B cell (primary cell): Measurements from ENCODE around the gene SUPT5H. TPM values are rescaled to one million over a fixed set of nuclear protein-coding genes. Genes with fewer than 3 reads are reported as not detected.

Source experiments
- ATAC-seq: fragments of 200-7000 bp; cut with Tn5 transposase; one replicate; pipeline ENCODE4 v1.10.0; 2021; ENCODE audit warnings: low read depth, mild to moderate bottlenecking, moderate number of reproducible peaks, moderate library complexity
- CTCF ChIA-PET: fragments of 350-600 bp; sonication (Branson Sonifier 250); formaldehyde crosslinking; loops from one replicate; lab custom pipeline; 2021; ENCODE audit warnings: antibody characterized with exemption, inconsistent platforms; lab: Charles Lee
- POLR2A ChIA-PET: fragments of 350-600 bp; sonication (Branson Sonifier 250); formaldehyde crosslinking; loops from one replicate; lab custom pipeline; 2021; ENCODE audit warnings: antibody characterized with exemption; lab: Charles Lee
- DNase-seq: peaks from one replicate; pipeline ENCODE4 v3.0.0; 2013
- H2AFZ ChIP-seq: 2 replicates; pipeline ENCODE4 v1.6.1; 2012; ENCODE audit warnings: mild to moderate bottlenecking, low read depth, low read length; ENCODE audit not compliant: insufficient read depth, poor library complexity, severe bottlenecking
- H3K27ac ChIP-seq, 2 donors: 1 replicate in 1 of 2; 2 replicates in 1 of 2; pipeline ENCODE4 v1.5.1; 2012 to 2013; ENCODE audit warnings: low read length in 2 of 2, mild to moderate bottlenecking in 2 of 2, moderate library complexity in 1 of 2
- H3K27me3 ChIP-seq, 4 experiments: fragments of 200-600 bp in 1 of 4; sonication (generic) in 1 of 4; replicated peaks in 1 of 4; 1 replicate in 2 of 4; 2 replicates in 2 of 4; pipeline versions ENCODE4 v1.6.1 to v1.7.0; 2013 to 2016; ENCODE audit warnings: low read length in 3 of 4, mild to moderate bottlenecking in 2 of 4, mixed read lengths in 1 of 4, moderate library complexity in 1 of 4; ENCODE audit not compliant: insufficient read depth in 4 of 4, control insufficient read depth in 3 of 4; ENCODE audit errors: control extremely low read depth in 1 of 4
- H3K36me3 ChIP-seq, 2 experiments: replicated peaks in 1 of 2; 1 replicate in 1 of 2; 2 replicates in 1 of 2; pipeline versions ENCODE4 v1.6.1 to v1.7.1; 2013; ENCODE audit warnings: low read length in 1 of 2; ENCODE audit not compliant: insufficient read depth in 2 of 2, control insufficient read depth in 1 of 2; ENCODE audit errors: control extremely low read depth in 1 of 2, extremely low read depth in 1 of 2
- H3K4me1 ChIP-seq, 2 donors: fragments of 200-600 bp in 1 of 2; sonication (generic) in 1 of 2; 1 replicate in 1 of 2; 2 replicates in 1 of 2; pipeline versions ENCODE4 v1.5.1 to v1.6.1; 2013 to 2017; ENCODE audit warnings: low read length in 2 of 2; ENCODE audit not compliant: control insufficient read depth in 2 of 2, insufficient read depth in 2 of 2
- H3K4me2 ChIP-seq: replicated peaks from 2 replicates; pipeline ENCODE3; 2012; ENCODE audit warnings: mild to moderate bottlenecking, low read depth, low read length; ENCODE audit not compliant: poor library complexity, severe bottlenecking
- H3K4me3 ChIP-seq, 5 experiments: fragments of 200-600 bp in 1 of 5; sonication (generic) in 1 of 5; 1 replicate in 3 of 5; 2 replicates in 2 of 5; pipeline versions ENCODE4 v1.5.1 to v1.7.0; 2011 to 2016; ENCODE audit warnings: low read length in 4 of 5, mild to moderate bottlenecking in 4 of 5, low read depth in 2 of 5, control low read depth in 1 of 5, moderate library complexity in 1 of 5; ENCODE audit not compliant: insufficient read depth in 1 of 5; ENCODE audit errors: control extremely low read depth in 1 of 5, extremely low read depth in 1 of 5
- H3K79me2 ChIP-seq: fragments of 200-600 bp; sonication (generic); one replicate; pipeline ENCODE4 v1.6.0; 2016; ENCODE audit warnings: low read length; ENCODE audit not compliant: control insufficient read depth, insufficient read depth
- H3K9ac ChIP-seq: fragments of 200-600 bp; sonication (generic); 2 replicates; pipeline ENCODE4 v1.6.1; 2017; ENCODE audit warnings: mild to moderate bottlenecking, low read length, moderate library complexity
- H3K9me3 ChIP-seq, 3 donors: one replicate each; pipeline versions ENCODE4 v1.6.1 to v1.7.1; 2013; ENCODE audit warnings: low read length in 2 of 3; ENCODE audit not compliant: control insufficient read depth in 2 of 3, insufficient read depth in 1 of 3; ENCODE audit errors: control extremely low read depth in 1 of 3
- H4K20me1 ChIP-seq: 2 replicates; pipeline ENCODE4 v1.6.0; 2012; ENCODE audit warnings: mild to moderate bottlenecking, low read length; ENCODE audit not compliant: insufficient read depth, control insufficient read depth, poor library complexity, severe bottlenecking
- H3K27ac Mint-ChIP-seq: one replicate; pipeline ENCODE4 v1.8.0; 2021; ENCODE audit warnings: mixed read lengths
- H3K27me3 Mint-ChIP-seq: one replicate; pipeline ENCODE4 v1.8.0; 2021; ENCODE audit warnings: mixed read lengths
- H3K4me1 Mint-ChIP-seq: one replicate; pipeline ENCODE4 v1.8.0; 2021; ENCODE audit warnings: mixed read lengths
- H3K4me3 Mint-ChIP-seq: one replicate; pipeline ENCODE4 v1.8.0; 2021; ENCODE audit warnings: mixed read lengths
- H3K9me3 Mint-ChIP-seq: one replicate; pipeline ENCODE4 v1.8.0; 2022; ENCODE audit warnings: mixed read lengths; ENCODE audit not compliant: insufficient read depth
- EZH2 ChIP-seq: IDR thresholded peaks from 2 replicates; pipeline ENCODE4 v1.6.1; 2012; ENCODE audit warnings: borderline replicate concordance, low read depth, mild to moderate bottlenecking, moderate library complexity, low read length; ENCODE audit not compliant: insufficient read depth, poor library complexity, severe bottlenecking
- WGBS: methylation state at CpG from one replicate; pipeline ENCODE4 v1.1.5; 2013; ENCODE audit warnings: missing lambda C conversion rate; ENCODE audit not compliant: insufficient coverage; 5-methylcytosine and 5-hydroxymethylcytosine counted together
- intact Hi-C: fragments of 100-400 bp; cut with micrococcal nuclease; formaldehyde crosslinking; loops from one replicate; pipeline ENCODE4 v1.10.0; 2022
- polyA plus RNA-seq: library from polyadenylated mRNA; depleted of rRNA; stranded (reverse); fragments of >200 nt; gene quantifications from 2 replicates; pipeline ENCODE4 v1.2.3, GENCODE V29; 2012
- total RNA-seq, 2 donors: library from RNA; stranded (reverse); fragments of 120-200 nt in 1 of 2; gene quantifications; 1 replicate in 1 of 2; 2 replicates in 1 of 2; pipeline versions ENCODE4 v1.2.3 to v1.2.4, GENCODE V29; 2013 to 2022
- TF ChIP-seq, protein P1 (sequence below): fragments of 200-600 bp; IDR thresholded peaks from one replicate; pipeline ENCODE4 v1.8.0; 2022; ENCODE audit warnings: antibody characterized with exemption, mild to moderate bottlenecking

Gene SUPT5H
- total and polyA plus RNA-seq, 2 donors (not counting 1 experiment from before 2014, with no cell fraction given) = 119 to 203 TPM

DNA sequence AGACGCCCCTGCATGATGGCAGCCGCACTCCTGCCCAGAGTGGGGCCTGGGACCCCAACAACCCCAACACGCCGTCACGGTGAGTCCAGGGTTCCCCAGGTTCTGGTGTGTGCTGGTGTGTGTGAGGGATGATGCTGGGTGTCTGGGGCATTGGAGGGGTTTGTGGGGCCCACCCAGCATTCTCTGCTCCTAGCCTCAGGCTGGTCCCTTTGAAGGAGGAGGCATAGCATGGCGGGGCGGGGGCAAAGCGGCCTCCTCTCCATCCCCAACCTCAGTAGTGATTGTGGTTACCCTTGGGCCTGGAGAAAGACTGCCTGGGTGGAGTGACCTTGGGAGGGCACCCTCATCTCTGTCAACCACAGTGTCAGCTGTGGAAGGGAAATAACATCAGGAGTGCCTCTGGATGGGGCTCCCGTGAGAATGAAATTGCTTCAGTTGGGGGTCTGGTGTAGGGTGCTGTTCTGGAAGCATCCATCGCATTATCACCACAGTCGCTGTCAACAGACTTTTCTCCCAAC, 28.1 kb downstream of the SUPT5H start:
- ChIA-PET CTCF (interaction anchor here (0.6 to 3.9 kb wide), 22 partner anchors 9 to 673 kb away, joined by 3 to 40 read pairs (median 4); partner anchors contain the start of genes DLL3, EID2B, RPS16 and SELENOV), POLR2A (no interaction called here)
- no peak overlapping the region for H3K9ac ChIP-seq
- DNase-seq (no peak), ATAC-seq (no peak)
- H4K20me1 ChIP-seq = peaks cover 39% of the 10 kb centered on the region
- Mint-ChIP-seq H3K9me3 (no peaks in the 10 kb centered on the region), H3K4me1 (peaks cover 1% of the 10 kb centered on the region), H3K27me3 (no peaks in the 10 kb centered on the region), H3K4me3 (no peak overlapping the region), H3K27ac (no peak overlapping the region)
- peaks cover 6 to 72% of the 10 kb centered on the region in 2 experiments for H3K36me3 ChIP-seq
- H3K4me3 ChIP-seq = no peak overlapping the region
- H3K27me3 ChIP-seq = no peaks in the 10 kb centered on the region
- no peaks in the 10 kb centered on the region for H3K9me3 ChIP-seq
- H3K4me1 ChIP-seq = no peaks in the 10 kb centered on the region
- no peak overlapping the region for H3K4me2 ChIP-seq
- TF ChIP-seq, protein P1, sequence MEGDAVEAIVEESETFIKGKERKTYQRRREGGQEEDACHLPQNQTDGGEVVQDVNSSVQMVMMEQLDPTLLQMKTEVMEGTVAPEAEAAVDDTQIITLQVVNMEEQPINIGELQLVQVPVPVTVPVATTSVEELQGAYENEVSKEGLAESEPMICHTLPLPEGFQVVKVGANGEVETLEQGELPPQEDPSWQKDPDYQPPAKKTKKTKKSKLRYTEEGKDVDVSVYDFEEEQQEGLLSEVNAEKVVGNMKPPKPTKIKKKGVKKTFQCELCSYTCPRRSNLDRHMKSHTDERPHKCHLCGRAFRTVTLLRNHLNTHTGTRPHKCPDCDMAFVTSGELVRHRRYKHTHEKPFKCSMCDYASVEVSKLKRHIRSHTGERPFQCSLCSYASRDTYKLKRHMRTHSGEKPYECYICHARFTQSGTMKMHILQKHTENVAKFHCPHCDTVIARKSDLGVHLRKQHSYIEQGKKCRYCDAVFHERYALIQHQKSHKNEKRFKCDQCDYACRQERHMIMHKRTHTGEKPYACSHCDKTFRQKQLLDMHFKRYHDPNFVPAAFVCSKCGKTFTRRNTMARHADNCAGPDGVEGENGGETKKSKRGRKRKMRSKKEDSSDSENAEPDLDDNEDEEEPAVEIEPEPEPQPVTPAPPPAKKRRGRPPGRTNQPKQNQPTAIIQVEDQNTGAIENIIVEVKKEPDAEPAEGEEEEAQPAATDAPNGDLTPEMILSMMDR = no peak
- no peak for TF ChIP-seq EZH2
- intact Hi-C loops = no loop called here
- peaks cover 6% of the 10 kb centered on the region for H3K79me2 ChIP-seq
- H3K27ac ChIP-seq = no peak overlapping the region
- WGBS = no CpG with 5 or more reads among the region's 11 CpGs
- no peak overlapping the region for H2AFZ ChIP-seq

DNA sequence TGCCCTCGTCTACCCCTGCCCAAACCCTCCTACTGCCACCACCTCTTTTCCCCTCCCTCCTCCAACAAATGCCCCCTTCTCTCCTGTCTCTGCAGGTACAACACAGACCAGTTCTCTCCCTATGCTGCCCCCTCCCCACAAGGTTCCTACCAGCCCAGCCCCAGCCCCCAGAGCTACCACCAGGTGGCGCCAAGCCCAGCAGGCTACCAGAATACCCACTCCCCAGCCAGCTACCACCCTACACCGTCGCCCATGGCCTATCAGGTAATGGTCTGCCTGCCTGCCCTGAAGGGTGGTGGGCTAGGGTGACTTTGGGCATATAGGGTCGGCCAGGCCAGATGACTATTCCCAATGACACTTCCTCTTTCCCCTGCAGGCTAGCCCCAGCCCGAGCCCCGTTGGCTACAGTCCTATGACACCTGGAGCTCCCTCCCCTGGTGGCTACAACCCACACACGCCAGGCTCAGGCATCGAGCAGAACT, 28.8 kb downstream of the SUPT5H start:
- Histone ChIP-seq H3K9ac (no peak overlapping the region), H2AFZ (no peak overlapping the region), H3K79me2 (peaks cover 6% of the 10 kb centered on the region), H3K36me3 (peaks cover 6 to 65% of the 10 kb centered on the region in 2 experiments), H3K27me3 (no peaks in the 10 kb centered on the region), H3K4me1 (no peaks in the 10 kb centered on the region), H3K4me2 (no peak overlapping the region), H3K4me3 (no peak overlapping the region), H3K27ac (no peak overlapping the region), H4K20me1 (peaks cover 38% of the 10 kb centered on the region), H3K9me3 (no peaks in the 10 kb centered on the region)
- intact Hi-C loops = loop anchor here (1.0 kb wide), 1 partner anchor 58 kb away; the partner anchor contains the start of gene EID2B
- H3K4me3 Mint-ChIP-seq = no peak overlapping the region
- ATAC-seq = peak; percentile 87
- no peak overlapping the region for H3K27ac Mint-ChIP-seq
- ChIA-PET POLR2A (interaction anchor here (0.7 kb wide), 1 partner anchor 83 kb away, joined by 3 read pairs; the partner anchor contains the start of gene MED29), CTCF (interaction anchor here (0.6 to 3.9 kb wide), 31 partner anchors 9 to 674 kb away, joined by 3 to 40 read pairs (median 4); partner anchors contain the start of genes DLL3, EID2B, RPS16 and SELENOV)
- 72% methylated on average over 6 of the region's 9 CpGs for WGBS
- H3K27me3 Mint-ChIP-seq = no peaks in the 10 kb centered on the region
- TF ChIP-seq EZH2 = no peak
- TF ChIP-seq, protein P1 = peak; percentile 74
- peaks cover 1% of the 10 kb centered on the region for H3K4me1 Mint-ChIP-seq
- H3K9me3 Mint-ChIP-seq = no peaks in the 10 kb centered on the region
- DNase-seq = peak; percentile 77
